ENCODE measurements around the gene SEMA3D.

Gene SEMA3D

DNA sequence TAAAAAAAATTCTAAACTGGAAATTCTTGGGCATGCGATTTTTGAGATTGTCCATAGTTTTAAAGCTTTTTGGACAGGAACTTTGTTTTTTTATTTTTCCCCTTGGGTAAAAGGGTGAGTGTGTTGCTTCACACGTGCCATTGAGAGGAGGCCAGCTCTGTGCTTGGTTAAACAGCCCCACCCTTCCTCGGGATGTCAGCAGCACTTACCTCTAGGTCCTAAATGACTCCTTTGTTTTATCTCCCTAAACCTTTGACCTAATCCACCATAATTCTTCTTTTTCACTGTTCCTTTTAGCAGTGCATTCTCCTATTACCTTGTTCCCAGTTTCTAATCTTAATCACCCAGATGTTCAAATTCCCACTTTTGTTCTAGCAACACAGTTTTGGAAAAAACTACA lies 83.5 kb downstream of the SEMA3D start:
- TF ChIP-seq, protein P1, sequence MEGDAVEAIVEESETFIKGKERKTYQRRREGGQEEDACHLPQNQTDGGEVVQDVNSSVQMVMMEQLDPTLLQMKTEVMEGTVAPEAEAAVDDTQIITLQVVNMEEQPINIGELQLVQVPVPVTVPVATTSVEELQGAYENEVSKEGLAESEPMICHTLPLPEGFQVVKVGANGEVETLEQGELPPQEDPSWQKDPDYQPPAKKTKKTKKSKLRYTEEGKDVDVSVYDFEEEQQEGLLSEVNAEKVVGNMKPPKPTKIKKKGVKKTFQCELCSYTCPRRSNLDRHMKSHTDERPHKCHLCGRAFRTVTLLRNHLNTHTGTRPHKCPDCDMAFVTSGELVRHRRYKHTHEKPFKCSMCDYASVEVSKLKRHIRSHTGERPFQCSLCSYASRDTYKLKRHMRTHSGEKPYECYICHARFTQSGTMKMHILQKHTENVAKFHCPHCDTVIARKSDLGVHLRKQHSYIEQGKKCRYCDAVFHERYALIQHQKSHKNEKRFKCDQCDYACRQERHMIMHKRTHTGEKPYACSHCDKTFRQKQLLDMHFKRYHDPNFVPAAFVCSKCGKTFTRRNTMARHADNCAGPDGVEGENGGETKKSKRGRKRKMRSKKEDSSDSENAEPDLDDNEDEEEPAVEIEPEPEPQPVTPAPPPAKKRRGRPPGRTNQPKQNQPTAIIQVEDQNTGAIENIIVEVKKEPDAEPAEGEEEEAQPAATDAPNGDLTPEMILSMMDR (IDR thresholded peaks at IDR 0.05; ENCODE audit: borderline replicate concordance, insufficient read depth, low read depth, low read length), result no peak
- H3K4me3 ChIP-seq (ENCODE audit: low read depth, low read length), result no peak overlapping the region

DNA sequence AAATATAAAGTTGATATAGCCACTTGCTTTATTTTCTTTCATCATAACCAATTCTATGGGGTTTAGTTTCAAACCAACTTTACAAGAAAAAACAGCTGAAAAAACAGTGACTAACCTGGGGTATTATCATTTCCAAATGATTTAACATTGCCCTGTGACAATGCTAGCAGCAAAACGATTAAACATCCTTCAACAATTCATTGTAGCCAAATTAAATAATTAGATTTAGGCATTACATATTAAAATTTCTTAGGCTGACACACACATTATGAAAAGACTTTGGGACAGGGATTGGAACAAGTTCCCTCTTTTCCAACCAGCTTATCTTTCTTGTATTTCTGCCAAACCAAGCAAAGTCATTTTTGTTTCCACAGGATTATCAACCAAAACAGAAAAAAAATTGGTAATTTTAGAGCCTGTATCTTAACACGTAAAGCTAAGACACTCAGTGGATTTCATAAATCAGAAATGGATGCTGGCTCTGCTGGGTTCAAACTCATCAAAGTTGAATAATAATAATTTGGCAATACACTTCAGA lies 84.0 kb downstream of the SEMA3D start:
- TF ChIP-seq, protein P1 (IDR thresholded peaks at IDR 0.05; ENCODE audit: borderline replicate concordance, insufficient read depth, low read depth, low read length), result no peak
- no peak overlapping the region for H3K4me3 ChIP-seq (ENCODE audit: low read depth, low read length)

DNA sequence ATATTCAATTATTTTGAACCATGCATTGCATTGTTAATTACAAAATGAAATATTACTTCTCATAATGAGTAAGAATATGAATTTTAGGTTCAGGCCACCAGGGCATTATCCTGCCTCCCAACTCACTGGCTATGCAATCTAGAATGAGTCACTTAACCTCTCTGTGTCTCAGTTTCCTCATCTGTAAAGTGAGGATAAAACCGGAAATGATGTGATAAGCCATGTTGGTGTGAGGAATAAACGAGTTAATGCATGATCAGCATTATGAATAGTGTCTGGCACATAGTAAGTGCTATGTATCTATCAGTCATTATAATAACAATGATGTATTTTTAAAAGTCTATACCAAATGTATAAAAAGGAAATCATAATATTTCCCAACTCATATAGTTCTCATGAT lies 85.5 kb downstream of the SEMA3D start:
- TF ChIP-seq, protein P1 (IDR thresholded peaks at IDR 0.05; ENCODE audit: borderline replicate concordance, insufficient read depth, low read depth, low read length), result no peak
- no peak overlapping the region for H3K4me3 ChIP-seq (ENCODE audit: low read depth, low read length)

DNA sequence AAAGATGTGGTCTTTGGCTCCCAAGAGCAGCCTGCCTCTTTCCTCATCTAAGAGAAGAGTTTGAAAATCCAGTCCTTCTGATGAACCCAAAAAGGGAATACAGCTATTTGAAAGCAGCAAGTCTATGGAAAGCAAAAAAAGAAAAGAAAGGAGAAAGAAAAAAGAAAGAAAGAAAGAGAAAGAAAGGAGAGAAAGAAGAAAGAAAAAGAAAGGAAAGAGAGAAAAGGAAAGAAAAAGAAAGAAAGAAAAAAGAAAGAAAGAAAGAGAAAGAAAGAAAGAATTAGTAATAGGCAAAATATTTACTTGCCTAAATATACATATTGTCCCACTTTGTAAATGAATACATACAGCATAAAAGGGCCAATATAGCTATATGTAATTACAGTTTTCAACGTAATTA lies 89.0 kb downstream of the SEMA3D start:
- TF ChIP-seq, protein P1 (IDR thresholded peaks at IDR 0.05; ENCODE audit: borderline replicate concordance, insufficient read depth, low read depth, low read length), result no peak
- no peak overlapping the region for H3K4me3 ChIP-seq (ENCODE audit: low read depth, low read length)

DNA sequence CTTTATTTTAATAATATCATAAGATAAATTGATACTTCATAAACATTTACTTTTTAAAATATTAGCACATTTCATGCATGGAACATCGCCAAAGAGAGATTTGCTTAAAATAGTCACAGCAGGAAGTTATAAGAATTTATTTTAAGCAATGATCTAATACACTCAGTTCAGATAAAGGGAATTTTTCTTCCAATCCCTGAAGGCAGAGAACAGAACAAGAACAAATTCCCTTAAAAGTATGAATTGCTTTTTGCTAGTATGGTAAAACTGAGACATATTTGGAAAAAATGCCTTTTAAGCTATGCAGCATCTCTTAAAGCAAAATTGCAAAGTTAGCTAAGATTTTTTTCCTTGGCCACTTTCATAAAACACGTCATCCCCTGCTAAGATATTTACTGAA lies 91.0 kb downstream of the SEMA3D start:
- TF ChIP-seq, protein P1 (IDR thresholded peaks at IDR 0.05; ENCODE audit: borderline replicate concordance, insufficient read depth, low read depth, low read length), result no peak
- no peak overlapping the region for H3K4me3 ChIP-seq (ENCODE audit: low read depth, low read length)

DNA sequence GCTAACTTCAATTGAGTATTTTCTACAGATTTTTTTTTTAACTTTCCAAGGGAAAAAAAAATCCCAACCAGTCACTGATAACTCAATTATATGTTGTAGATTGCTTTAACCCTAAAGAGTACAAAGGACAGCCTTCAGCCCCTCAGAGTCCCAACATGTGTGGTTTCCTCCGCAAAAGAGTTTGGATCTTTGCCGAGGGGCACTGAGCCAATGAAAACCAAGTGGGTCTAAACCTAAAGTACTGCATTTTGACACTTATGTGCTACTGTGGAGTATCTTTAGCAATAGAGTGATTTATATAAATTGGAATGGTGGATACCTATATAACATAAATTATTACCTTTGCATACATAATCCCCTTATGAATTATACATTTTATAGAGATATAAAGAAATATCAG lies 91.5 kb downstream of the SEMA3D start:
- TF ChIP-seq, protein P1 (IDR thresholded peaks at IDR 0.05; ENCODE audit: borderline replicate concordance, insufficient read depth, low read depth, low read length), result no peak
- no peak overlapping the region for H3K4me3 ChIP-seq (ENCODE audit: low read depth, low read length)

DNA sequence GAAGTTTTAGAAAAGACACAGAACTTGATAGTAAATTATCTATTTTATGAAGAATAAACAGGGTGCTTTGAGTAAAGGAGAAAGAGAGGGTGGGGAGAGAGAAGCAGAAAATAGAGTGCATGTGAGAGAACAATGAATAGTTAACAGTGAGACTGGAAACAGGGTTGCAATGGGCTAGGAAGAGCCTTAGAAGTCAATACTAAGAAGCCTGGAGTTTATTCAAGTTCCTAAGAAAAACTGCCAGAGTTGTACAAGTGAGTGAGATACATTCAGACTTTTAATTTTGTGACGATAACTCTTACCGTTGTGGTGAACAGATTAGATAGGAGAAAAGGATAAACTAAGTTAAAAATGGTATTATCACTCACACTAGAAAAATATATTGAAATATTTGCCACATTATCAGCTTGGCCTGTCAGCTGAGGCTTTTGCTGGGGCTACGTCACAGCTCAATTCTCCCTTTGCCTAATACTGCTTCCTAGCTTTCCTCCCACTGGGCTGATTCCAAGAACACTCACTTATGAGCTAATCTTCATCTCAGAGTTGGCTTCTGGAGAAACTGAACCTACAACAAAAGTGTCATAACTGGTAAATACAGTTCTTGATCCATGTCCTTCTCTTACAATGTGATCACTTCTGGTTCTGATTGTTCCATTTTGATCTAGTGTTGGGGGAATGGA lies 92.7 kb downstream of the SEMA3D start:
- H3K4me3 ChIP-seq (ENCODE audit: low read depth, low read length), result no peak overlapping the region
- TF ChIP-seq, protein P1 (IDR thresholded peaks at IDR 0.05; ENCODE audit: borderline replicate concordance, insufficient read depth, low read depth, low read length), result no peak

All from GM12875 (cell line).